Measurements from ENCODE around the gene CA4.
A peak's percentile ranks its signal among the peaks of the same experiment; 100 is the strongest.
"Not testable (repeated sequence)": the region's sequence is repeated elsewhere in the genome, so short reads cannot be mapped to it uniquely, and the experiment has no call there.

Gene CA4

DNA sequence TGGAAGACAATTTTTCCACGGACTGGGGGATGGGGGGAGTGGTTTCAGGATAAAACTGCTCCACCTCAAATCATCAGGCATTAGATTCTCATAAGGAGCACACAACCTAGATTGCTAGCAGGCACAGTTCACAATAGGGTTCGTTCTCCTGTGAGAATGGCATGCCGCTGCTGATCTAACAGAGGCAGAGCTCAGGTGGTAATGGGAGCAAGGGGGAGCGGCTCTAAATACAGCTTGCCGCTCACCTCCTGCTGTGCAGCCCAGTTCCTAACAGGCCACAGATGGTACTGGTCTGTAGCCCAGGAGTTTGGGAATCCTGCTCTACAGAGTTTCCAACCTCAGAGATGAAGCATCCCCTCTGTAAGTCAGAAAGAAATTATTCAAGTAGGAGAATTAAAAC, 27.0 kb downstream of the CA4 start:
- peak; percentile 60 for DNase-seq

DNA sequence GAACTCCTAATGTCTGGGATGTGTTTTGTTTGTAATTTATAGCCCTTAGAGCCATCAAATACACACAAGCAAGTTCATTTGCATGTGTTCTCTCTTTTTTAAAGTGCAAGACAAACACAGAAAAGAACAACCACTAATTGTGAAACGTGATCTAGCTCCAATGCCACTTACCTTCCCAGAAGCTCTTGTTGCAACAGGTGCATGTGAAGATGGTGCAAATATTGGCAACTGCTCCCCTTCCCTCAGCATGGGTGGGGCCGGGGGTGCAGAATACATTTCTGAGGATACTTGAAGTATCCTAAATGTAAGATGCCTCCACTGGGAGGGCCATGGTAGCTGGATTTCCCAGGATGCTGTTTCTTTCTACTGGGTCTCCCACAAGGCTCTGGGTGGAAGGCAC, 28.4 kb downstream of the CA4 start:
- DNase-seq: peak; percentile 52

DNA sequence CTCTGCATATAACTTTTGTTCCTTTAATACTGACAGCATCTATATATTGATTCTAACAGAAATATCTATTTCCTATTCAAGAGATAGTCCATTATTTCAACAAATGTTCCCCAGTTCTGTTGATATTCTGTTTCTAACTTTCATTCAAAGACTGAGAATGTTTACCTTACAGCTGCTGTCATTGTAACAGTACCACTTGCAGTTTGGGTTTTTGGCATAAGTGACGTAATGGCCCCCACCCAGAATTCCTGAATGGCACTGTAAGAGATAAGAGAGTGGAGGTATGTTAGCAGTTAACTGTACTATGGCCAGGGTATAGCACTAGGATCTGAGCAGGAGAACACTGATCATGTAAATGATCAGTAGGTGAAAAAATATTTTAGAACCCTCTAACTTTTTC, 30.6 kb downstream of the CA4 start:
- not testable (repeated sequence) for DNase-seq

DNA sequence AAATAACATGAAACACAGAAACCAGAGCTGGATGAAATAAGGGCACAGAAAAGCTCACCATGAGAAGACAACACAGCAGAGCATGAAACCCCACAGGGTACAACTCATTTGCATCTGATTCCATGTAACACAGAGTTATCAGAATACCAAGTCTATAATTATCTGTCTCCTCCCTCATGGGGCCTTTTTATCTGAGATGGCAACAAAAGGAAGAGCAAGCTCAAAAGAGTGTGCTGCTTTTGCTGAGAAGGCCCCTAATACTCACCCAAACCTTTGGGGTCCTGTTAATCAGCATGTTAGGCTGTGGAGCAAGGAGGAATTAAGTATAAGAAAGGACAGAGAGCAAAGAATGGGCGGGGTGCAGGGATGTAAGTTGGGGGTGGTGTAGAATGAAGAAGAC, 36.6 kb downstream of the CA4 start:
- peak; percentile 19 for DNase-seq

DNA sequence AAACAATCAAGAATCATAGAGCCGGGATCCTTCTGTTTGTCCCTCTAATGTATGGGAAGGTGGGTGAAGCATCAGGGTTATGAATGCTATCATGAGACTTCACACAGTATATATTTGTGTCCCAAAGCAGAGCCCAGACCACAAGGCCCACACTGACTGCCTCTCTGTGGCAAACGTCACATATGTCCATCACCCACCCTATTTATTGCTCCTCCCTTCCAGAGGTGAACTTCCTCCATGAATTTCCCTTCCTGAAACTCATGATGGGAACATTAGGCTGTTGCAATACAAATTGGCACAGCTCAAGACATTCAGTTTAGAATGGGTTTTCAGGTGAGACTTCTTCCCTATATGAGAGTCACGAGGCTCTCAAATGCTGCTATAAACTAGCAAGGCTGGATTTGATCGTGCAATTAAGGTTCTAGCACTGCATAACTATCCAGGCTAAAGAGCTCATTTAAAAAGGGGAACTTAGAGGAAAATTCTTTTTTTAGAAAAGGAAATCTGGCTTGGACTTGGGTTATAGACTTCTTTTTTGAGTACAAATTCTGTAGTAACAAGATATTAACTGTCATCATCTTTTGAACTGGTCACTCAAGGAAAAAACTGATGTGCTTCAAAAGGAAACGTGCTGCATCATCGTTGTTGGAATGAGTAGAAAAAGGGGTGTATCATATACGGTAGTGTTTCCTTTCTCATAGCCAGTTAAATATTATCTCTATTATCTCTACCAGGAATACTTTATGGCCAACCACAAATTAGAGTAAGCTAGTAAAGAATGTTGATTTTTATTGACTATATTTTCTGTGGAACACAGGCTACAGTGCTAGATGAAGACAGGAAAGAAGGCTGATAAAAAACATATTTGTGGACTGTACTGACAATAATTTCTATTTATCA, 37.3 kb downstream of the CA4 start:
- not testable (repeated sequence) for DNase-seq

DNA sequence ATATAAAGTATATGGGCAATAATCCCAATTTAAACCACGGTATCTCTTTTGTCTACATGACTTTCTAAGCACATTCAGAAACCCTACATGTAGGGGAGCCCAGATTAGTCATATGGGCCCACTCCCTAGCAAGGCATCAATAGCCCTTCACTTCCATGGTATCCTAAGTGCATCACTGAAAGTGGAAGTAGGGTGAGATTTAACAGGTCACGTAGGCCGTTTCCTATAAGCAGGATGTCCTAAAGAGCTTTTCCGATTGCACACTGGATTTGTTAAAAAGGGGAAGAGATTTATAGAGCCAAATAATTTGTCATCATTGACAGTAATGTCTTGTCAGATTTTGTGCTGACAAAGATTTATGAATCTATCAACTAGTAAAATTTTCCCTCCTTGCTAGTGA, 39.0 kb downstream of the CA4 start:
- no peak for DNase-seq

DNA sequence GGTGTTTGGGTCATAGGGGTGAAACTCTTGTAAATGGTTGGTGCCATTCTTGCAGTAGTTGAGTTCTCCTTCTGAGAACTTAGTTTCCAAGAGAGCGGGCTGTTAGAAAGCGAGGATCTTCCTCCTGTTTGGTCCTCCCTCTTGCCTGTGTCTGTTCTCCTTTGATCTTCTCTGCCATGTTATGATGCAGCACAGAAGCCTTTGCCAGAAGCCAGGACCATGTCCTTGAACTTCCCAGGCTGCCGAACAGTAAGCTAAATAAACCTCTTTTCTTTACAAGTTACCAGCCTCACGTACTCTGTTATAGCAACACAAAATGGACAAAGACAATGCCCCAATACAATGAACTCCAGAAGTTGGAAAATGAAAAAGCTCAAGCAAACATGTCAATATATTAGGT, 40.3 kb downstream of the CA4 start:
- DNase-seq: not testable (repeated sequence)

DNA sequence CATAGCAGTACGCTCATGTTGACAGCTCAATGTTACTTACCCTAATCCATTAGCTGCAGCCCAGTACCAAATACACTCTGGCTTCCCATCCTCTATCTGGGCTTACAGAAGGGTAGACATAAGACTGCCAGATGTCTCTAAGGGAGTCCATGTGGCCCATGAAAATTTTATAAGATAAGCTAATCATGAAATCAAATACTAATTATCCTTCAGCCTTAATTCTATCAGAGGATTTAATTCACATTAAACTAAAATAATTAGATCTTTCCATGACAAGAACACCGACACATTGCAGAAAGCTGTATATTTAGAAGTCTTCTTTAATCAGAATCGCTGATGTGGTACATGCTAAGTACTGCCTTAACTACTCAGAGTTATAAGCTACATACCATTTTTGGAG, 43.3 kb downstream of the CA4 start:
- not testable (repeated sequence) for DNase-seq

DNA sequence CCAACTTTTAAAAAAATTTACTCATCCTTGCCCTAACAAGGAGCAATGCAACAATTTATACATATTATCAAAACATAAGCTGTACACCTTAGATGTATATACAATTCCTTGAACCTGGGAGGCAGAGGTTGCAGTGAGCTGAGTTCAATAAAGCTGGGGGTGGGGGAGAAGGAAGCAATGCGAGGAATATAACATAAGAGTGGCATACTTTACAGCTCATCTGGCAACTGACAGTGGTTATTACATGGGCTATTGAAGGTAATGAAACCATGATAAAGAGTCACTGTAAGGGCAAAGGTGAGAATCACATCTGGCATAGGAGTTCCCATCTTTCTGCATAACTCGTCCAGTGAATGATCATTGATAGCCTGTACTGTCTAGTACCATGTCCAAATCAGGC, 43.7 kb downstream of the CA4 start:
- DNase-seq: no peak

DNA sequence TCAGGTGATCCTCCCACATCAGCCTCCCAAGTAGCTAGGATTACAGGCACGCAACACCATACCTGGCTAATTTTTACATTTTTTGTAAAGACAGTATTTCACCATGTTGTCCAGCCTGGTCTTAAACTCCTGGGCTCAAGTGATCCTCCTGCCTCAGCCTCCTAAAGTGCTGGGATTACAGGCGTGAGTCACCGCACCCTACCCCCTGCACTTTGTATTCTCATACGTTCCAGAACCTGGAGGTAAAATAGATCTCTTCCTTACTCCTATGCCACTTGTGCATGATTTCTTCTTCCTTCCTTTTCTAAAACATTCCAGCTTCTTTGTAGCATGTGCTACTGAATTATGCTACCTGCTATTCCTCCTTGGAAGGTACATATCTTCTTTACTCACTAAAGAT, 44.4 kb downstream of the CA4 start:
- DNase-seq: not testable (repeated sequence)

DNA sequence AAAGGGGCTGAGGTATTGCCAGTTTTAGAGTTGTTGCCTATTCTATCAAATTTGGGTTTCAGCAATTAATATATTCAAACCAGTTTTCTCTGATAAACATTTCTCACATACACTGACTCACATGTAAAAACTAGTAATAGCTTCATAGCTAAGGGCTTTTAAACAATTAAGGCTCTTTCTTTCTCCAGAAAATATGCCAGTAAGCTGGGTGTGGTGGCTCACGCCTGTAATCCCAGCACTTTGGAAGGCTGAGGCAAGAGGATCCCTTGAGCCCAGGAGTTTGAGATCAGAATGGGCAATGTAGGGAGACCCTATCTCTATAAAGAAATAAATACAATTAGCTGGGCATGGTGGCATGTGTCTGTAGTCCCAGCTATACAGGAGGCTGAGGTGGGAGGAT, 48.9 kb downstream of the CA4 start:
- DNase-seq: not testable (repeated sequence)

DNA sequence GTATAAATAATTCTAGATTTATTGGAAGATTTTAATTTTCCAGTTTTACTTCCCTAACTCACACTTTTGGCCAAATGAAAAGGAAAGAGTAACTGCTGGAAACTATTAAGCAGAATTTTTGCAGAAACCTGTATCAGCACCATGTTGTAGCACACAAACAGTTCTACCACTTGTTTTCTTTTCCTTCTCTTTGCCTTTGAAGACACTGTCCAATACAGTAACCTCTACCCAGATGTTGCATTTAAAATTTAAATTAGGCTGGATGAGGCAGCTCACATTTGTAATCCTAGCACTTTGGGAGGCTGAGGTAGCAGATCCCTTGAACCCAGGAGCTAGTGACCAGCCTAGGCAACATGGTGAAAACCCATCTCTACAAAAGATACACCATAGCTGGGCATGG, 56.0 kb downstream of the CA4 start:
- not testable (repeated sequence) for DNase-seq

DNA sequence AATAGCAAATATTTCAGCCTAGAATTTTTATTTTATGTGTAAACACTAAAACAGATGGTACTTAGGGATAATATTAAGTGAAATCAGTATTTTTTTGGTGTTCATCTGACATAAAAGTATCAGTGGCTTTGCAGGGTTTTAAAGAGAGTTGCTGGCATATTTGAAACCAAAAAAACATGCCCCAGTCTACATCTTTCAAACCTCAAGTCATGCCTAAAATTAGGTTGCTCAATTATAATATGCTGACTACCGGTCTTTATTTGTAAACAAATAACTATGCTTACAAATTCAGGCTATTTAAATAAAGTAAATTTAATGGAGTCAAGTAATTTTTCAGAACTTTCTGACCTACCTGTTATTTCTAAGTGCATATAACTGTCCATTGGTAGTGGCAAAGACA, 58.5 kb downstream of the CA4 start:
- DNase-seq: not testable (repeated sequence)
